CD4-positive, alpha-beta memory T cell (primary cell): ENCODE data around the gene FAM163B. TPM values are rescaled to one million over a fixed set of nuclear protein-coding genes. Genes with fewer than 3 reads are reported as not detected.

Experiments
- CTCF ChIA-PET: fragments of 350-600 bp; sonication (Branson Sonifier 250); formaldehyde crosslinking; loops from one replicate; lab custom pipeline; 2021; ENCODE audit warnings: inconsistent platforms; ENCODE audit not compliant: partially characterized antibody; lab: Charles Lee
- POLR2A ChIA-PET: fragments of 350-600 bp; sonication (Branson Sonifier 250); formaldehyde crosslinking; loops from one replicate; lab custom pipeline; 2021; ENCODE audit not compliant: partially characterized antibody; lab: Charles Lee
- DNase-seq, 5 donors: peaks; one replicate each; pipeline versions ENCODE4 v3.0.0 to v3.0.0-alpha.2; 2020 to 2022; ENCODE audit warnings: mixed read lengths in 1 of 5
- H3K27ac ChIP-seq: one replicate; pipeline ENCODE4 v1.7.0; 2013; ENCODE audit warnings: low read depth, low read length
- H3K27me3 ChIP-seq: 2 replicates; pipeline ENCODE4 v1.7.0; 2013; ENCODE audit warnings: mild to moderate bottlenecking, low read length, moderate library complexity; ENCODE audit not compliant: insufficient read depth
- H3K36me3 ChIP-seq: 2 replicates; pipeline ENCODE4 v1.7.0; 2013; ENCODE audit warnings: mild to moderate bottlenecking, low read length, moderate library complexity; ENCODE audit not compliant: insufficient read depth
- H3K4me1 ChIP-seq: 2 replicates; pipeline ENCODE4 v1.7.0; 2013; ENCODE audit warnings: mild to moderate bottlenecking, low read length, moderate library complexity; ENCODE audit not compliant: insufficient read depth
- H3K4me3 ChIP-seq, 2 donors: one replicate each; pipeline ENCODE4 v1.7.0; 2013; ENCODE audit warnings: low read length in 2 of 2, mild to moderate bottlenecking in 1 of 2
- H3K9me3 ChIP-seq, 2 donors: one replicate each; pipeline ENCODE4 v1.7.0; 2013; ENCODE audit warnings: low read length in 2 of 2, control low read depth in 1 of 2; ENCODE audit not compliant: control insufficient read depth in 1 of 2
- H3K27ac Mint-ChIP-seq, 7 donors: one replicate each; pipeline ENCODE4 v1.8.0; 2020 to 2021; ENCODE audit warnings: mixed read lengths in 7 of 7, mild to moderate bottlenecking in 6 of 7, inconsistent platforms in 3 of 7, moderate library complexity in 3 of 7
- H3K27me3 Mint-ChIP-seq, 2 donors: one replicate each; pipeline ENCODE4 v1.8.0; 2020 to 2021; ENCODE audit warnings: mixed read lengths in 2 of 2
- H3K36me3 Mint-ChIP-seq, 2 donors: one replicate each; pipeline ENCODE4 v1.8.0; 2020 to 2021; ENCODE audit warnings: mixed read lengths in 2 of 2, inconsistent platforms in 1 of 2, mild to moderate bottlenecking in 1 of 2
- H3K4me1 Mint-ChIP-seq, 4 donors: one replicate each; pipeline ENCODE4 v1.8.0; 2020 to 2021; ENCODE audit warnings: mixed read lengths in 4 of 4, mild to moderate bottlenecking in 1 of 4
- H3K4me3 Mint-ChIP-seq, 8 donors: one replicate each; pipeline ENCODE4 v1.8.0; 2020 to 2021; ENCODE audit warnings: mixed read lengths in 8 of 8, mild to moderate bottlenecking in 7 of 8, moderate library complexity in 6 of 8, inconsistent platforms in 3 of 8
- H3K9me3 Mint-ChIP-seq, 8 donors: one replicate each; pipeline ENCODE4 v1.8.0; 2020 to 2021; ENCODE audit warnings: mixed read lengths in 8 of 8, mild to moderate bottlenecking in 5 of 8, inconsistent platforms in 3 of 8, moderate library complexity in 1 of 8
- intact Hi-C: fragments of 100-400 bp; cut with micrococcal nuclease; formaldehyde crosslinking; loops from one replicate; pipeline ENCODE4 v1.15.1; 2023
- polyA plus RNA-seq, 2 donors: library from polyadenylated mRNA; unstranded; fragments of 300-500 nt; fragmentation: Illumina TruSeq; gene quantifications; one replicate each; pipeline ENCODE4 v1.2.3, GENCODE V29; 2021
- total RNA-seq, 2 experiments: library from RNA; stranded (reverse); gene quantifications; one replicate each; pipeline ENCODE4 v1.2.3, GENCODE V29; 2021

The FAM163B gene
- total and polyA plus RNA-seq, 4 experiments from 2014 or later: not detected

DNA sequence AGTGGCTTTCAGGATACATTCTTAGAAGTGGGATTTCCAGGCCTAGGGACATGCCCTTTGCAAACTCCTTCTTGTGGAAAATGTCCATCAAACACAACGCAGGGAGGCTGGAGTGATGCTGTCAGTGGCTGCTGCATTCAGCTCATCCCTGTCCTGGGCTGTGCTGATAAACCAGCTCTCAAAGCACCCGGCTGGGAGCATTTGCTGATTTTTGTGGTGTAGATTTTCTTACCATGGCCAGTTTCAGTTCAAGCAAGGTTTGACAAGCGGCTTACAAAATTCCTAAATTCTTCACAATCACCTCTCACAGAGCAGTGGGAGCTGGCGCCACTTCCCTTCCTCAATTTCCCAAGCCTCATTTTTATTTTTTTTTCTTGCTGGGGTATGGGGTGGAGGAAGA is 28.2 kb downstream of the FAM163B start:
- H3K4me1 Mint-ChIP-seq: peaks cover 0 to 12% (median 5%) of the 10 kb centered on the region in 4 donors
- CTCF ChIA-PET: interaction anchor here (0.7 kb wide), 1 partner anchor 9 kb away, joined by 3 read pairs; no protein-coding TSS in a partner anchor
- intact Hi-C loops: no loop called here
- Histone ChIP-seq H3K9me3 (no peaks in the 10 kb centered on the region), H3K4me3 (no peak overlapping the region), H3K4me1 (no peaks in the 10 kb centered on the region), H3K27ac (no peak overlapping the region), H3K27me3 (peaks cover 7% of the 10 kb centered on the region), H3K36me3 (no peaks in the 10 kb centered on the region)
- H3K4me3 Mint-ChIP-seq: no peak overlapping the region
- POLR2A ChIA-PET: no interaction called here
- DNase-seq: no peak
- H3K27me3 Mint-ChIP-seq: peaks cover 36 to 38% of the 10 kb centered on the region in 2 donors
- H3K36me3 Mint-ChIP-seq: no peaks in the 10 kb centered on the region
- no peak overlapping the region for H3K27ac Mint-ChIP-seq
- no peaks in the 10 kb centered on the region for H3K9me3 Mint-ChIP-seq

DNA sequence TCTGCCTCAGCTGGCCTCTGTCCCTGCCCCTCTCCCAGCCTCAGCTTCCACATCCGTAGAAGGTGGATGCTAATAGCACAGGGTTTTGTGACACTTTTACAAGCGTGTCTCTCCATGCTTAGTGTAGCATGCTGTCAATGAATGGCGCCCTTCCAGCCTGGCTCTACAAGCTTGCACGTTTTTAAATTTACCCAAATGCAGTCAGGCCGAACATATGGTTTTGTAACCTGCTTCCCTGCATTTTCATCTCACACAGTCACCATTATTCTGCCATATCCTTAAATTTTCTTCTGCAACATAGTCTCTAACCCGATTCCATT is 28.8 kb downstream of the FAM163B start:
- intact Hi-C loops: no loop called here
- Mint-ChIP-seq H3K4me1 (peaks cover 0 to 12% (median 5%) of the 10 kb centered on the region in 4 donors), H3K9me3 (no peaks in the 10 kb centered on the region), H3K27me3 (peaks cover 37 to 44% of the 10 kb centered on the region in 2 donors), H3K4me3 (no peak overlapping the region), H3K36me3 (no peaks in the 10 kb centered on the region), H3K27ac (no peak overlapping the region)
- no peak overlapping the region for H3K4me3 ChIP-seq
- POLR2A ChIA-PET: no interaction called here
- no peak overlapping the region for H3K27ac ChIP-seq
- H3K9me3 ChIP-seq: no peaks in the 10 kb centered on the region
- no peaks in the 10 kb centered on the region for H3K36me3 ChIP-seq
- H3K27me3 ChIP-seq: peaks cover 7% of the 10 kb centered on the region
- no peak for DNase-seq
- H3K4me1 ChIP-seq: no peaks in the 10 kb centered on the region
- CTCF ChIA-PET: no interaction called here

- Histone ChIP-seq H3K4me1 (no peaks in the 10 kb centered on the region), H3K9me3 (no peaks in the 10 kb centered on the region), H3K4me3 (no peak overlapping the region), H3K27me3 (peaks cover 5% of the 10 kb centered on the region), H3K36me3 (no peaks in the 10 kb centered on the region), H3K27ac (no peak overlapping the region)
- H3K4me1 Mint-ChIP-seq: peaks cover 0 to 12% (median 5%) of the 10 kb centered on the region in 4 donors
- no peak for DNase-seq
- ChIA-PET POLR2A (interaction anchor here (0.6 kb wide), 1 partner anchor 141 kb away, joined by 3 read pairs; no protein-coding TSS in a partner anchor), CTCF (no interaction called here)
- peaks cover 36 to 44% of the 10 kb centered on the region in 2 donors for H3K27me3 Mint-ChIP-seq
- no peak overlapping the region for H3K4me3 Mint-ChIP-seq
- no peaks in the 10 kb centered on the region for H3K9me3 Mint-ChIP-seq
- intact Hi-C loops: no loop called here
- H3K36me3 Mint-ChIP-seq: no peaks in the 10 kb centered on the region
- H3K27ac Mint-ChIP-seq: no peak overlapping the region
These were observed 29.4 kb downstream of the FAM163B start for GRCh38 chr9:133579601-133580418.

DNA sequence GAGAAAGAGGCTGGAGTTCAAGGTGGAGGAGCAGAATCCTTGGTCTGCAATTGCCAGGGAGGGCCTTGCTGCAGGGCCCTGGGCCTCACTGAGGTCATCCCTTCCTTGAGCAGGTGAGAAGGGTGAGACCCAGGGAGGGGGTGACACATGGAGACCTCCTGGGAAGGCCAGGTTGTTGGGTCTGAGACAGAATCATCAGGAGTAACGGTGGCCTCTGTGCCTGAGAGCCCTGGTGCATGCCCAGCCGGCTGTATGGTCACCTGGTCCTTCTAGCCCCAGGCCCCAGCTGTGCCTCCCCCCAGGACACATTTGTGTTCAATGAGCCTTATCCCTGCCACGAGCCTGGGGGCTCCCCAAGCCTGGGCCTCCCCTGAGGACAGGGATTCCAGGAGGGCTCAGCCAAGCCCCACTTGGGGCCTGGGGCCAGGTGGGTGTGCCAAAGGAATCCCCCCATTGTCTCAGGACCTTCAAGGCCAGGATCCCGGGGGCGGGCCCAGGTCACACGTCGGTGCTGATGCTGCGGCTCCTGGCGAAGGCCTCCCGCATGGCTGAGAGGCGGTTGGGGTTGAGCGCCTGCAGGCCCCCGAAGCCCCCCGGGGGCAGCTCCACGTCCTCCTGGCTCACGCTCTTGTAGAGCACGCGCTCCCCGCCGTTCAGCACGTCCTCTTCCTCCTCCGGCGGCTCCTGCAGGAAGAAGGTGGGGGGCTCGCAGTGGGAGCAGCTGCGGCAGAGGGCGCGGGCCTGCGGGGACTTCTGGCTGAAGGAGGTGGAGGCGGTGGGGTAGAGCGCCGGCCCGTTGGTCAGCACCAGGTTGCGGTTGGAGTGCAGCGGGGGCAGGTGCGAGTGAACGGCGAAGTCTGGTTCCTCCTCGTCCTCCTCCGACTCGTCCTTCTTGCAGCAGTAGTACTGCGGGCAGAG is 30.4 kb downstream of the FAM163B start:
- POLR2A ChIA-PET: interaction anchor here (0.6 kb wide), 1 partner anchor 142 kb away, joined by 3 read pairs; no protein-coding TSS in a partner anchor
- H3K27me3 ChIP-seq: no peaks in the 10 kb centered on the region
- no peak for DNase-seq
- H3K36me3 ChIP-seq: no peaks in the 10 kb centered on the region
- CTCF ChIA-PET: no interaction called here
- no peak overlapping the region for H3K27ac ChIP-seq
- no peaks in the 10 kb centered on the region for H3K4me1 ChIP-seq
- H3K4me3 ChIP-seq: no peak overlapping the region
- intact Hi-C loops: no loop called here
- H3K9me3 ChIP-seq: no peaks in the 10 kb centered on the region
- peaks cover 0 to 7% (median 3%) of the 10 kb centered on the region in 4 donors for H3K4me1 Mint-ChIP-seq
- H3K36me3 Mint-ChIP-seq: no peaks in the 10 kb centered on the region
- no peak overlapping the region for H3K27ac Mint-ChIP-seq
- H3K27me3 Mint-ChIP-seq: peaks cover 29 to 39% of the 10 kb centered on the region in 2 donors
- H3K9me3 Mint-ChIP-seq: no peaks in the 10 kb centered on the region
- H3K4me3 Mint-ChIP-seq: no peak overlapping the region

GRCh38 chr9:133577737-133578112 is 31.5 kb downstream of the FAM163B start:
- no peaks in the 10 kb centered on the region for H3K27me3 ChIP-seq
- POLR2A ChIA-PET: no interaction called here

DNA sequence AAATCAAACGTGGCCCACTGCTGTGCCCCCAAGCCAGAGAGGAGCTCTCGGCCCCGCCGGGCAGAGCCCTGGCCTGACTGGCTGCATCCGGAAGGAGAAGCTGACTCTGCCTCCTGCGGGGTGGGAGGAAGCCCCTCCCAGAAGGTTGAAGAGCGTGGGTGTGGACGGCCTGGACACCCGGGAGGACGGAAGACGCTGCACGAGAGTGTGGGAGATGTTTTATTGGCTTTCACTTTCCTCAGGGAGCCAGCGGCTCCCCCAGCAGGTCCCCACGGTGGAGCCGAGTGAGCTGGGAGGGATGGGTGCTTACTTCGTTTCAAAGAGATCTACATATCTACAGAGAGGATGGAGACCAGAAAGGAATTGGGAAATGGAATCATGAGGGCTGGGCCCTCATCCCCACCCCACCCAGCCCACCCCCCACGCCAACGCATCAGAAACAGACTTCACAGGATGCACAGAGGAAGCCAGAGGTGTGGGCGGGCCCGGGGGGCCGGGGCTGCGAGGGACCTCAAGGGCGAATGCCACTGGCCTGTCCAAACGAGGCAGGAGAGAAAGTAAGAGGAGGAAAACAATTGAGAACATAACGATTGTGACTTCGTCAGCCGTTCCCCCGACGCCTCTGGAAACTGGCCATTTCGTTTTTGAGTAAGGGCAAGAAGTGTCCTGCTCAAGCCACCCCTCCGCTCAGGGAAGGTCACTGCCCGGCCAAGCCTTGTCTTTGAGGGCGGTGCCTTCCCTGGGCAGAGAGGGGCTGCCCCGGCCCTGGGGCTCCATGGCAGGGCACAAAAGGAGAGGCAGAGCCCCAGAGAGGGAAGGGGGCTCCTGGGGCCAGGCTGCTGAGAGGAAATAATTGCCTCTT is 32.1 kb downstream of the FAM163B start:
- CTCF ChIA-PET: no interaction called here
- no peak overlapping the region for H3K4me3 Mint-ChIP-seq
- intact Hi-C loops: no loop called here

More at GRCh38 chr9:133577737-133578112, 31.5 kb downstream of the FAM163B start:
- H3K36me3 Mint-ChIP-seq: no peaks in the 10 kb centered on the region
- intact Hi-C loops: no loop called here
- Histone ChIP-seq H3K36me3 (no peaks in the 10 kb centered on the region), H3K4me1 (no peaks in the 10 kb centered on the region), H3K9me3 (no peaks in the 10 kb centered on the region), H3K4me3 (no peak overlapping the region), H3K27ac (no peak overlapping the region)
- peaks cover 29 to 40% of the 10 kb centered on the region in 2 donors for H3K27me3 Mint-ChIP-seq
- CTCF ChIA-PET: no interaction called here
- H3K4me1 Mint-ChIP-seq: peaks cover 0 to 7% (median 3%) of the 10 kb centered on the region in 4 donors
- H3K27ac Mint-ChIP-seq: no peak overlapping the region
- H3K4me3 Mint-ChIP-seq: no peak overlapping the region
- no peaks in the 10 kb centered on the region for H3K9me3 Mint-ChIP-seq
- no peak for DNase-seq

More for the DNA sequence above, 32.1 kb downstream of the FAM163B start:
- H3K36me3 Mint-ChIP-seq: no peaks in the 10 kb centered on the region
- H3K9me3 Mint-ChIP-seq: no peaks in the 10 kb centered on the region
- H3K4me1 Mint-ChIP-seq: peaks cover 0 to 7% (median 3%) of the 10 kb centered on the region in 4 donors
- no peak overlapping the region for H3K27ac Mint-ChIP-seq
- Histone ChIP-seq H3K4me3 (no peak overlapping the region), H3K36me3 (no peaks in the 10 kb centered on the region), H3K4me1 (no peaks in the 10 kb centered on the region), H3K27ac (no peak overlapping the region), H3K9me3 (no peaks in the 10 kb centered on the region), H3K27me3 (no peaks in the 10 kb centered on the region)
- POLR2A ChIA-PET: no interaction called here
- no peak for DNase-seq
- H3K27me3 Mint-ChIP-seq: peaks cover 28 to 37% of the 10 kb centered on the region in 2 donors
